Dedifferentiated amniotic fluid mesenchymal stem cell (primary cell): Measurements from ENCODE around the gene BTBD10.

Experiments
- DNase-seq: peaks from one replicate; pipeline ENCODE4 v3.0.0-alpha.2; 2016; ENCODE audit errors: extremely low spot score

Gene BTBD10

GRCh38 chr11:13339195-13340153 is 123.5 kb downstream of the BTBD10 start:
- peak; percentile 63 for DNase-seq

DNA sequence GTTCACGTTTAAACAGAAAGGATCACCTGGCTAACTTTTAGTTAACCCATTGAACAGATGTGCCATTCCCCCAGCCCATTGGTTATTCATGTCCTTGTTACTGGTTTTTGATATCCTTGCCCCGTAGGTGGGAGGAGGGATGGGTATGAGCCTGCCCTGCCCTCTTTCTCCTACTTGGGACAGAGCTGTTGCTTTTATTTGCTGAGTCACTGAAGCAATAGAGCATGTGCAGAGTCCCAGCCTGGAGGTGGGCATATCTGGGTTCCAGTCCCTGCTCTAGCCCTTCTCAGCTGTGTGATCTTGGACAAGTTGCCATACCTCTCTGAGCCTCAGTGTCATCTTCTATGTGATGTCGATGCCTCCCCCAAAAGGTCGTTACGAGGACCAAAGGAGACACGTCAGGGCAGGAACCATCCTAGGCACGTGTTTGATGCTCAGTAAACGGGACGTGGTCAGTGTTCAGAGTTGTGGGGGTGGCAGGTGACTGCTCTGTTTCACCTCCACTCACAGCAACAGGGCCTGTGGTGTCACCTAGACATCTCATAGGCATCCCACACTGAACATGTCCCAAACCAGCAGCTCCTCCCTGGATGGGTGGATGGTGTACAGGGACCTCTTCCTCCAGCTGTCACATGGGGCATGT is 124.5 kb downstream of the BTBD10 start:
- peak; percentile 54 for DNase-seq

DNA sequence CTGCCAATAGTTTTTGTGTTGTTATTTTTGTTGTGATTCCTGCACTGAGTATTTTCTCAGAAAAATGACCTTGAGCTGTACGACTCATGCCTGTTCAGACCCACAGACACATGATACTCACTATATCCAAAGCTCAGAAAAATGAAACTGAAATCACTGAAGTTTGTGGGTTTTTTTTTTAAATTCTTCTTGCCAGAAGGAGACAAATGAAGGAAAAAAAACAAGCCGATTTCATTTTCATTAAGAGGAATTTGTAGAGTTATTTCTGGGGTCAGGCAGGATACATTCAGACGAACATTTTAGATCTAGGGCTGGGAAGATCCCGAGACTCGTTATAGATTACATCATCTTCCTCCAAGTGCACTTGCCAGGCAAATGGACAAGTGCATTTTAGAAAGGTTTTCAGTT is 125.0 kb downstream of the BTBD10 start:
- DNase-seq = peak; percentile 63
